SK-N-SH treated with all-trans-retinoic acid at 6 μM for 48 hours (cell line): Measurements from ENCODE around the gene KIF21A.

ENCODE experiments used
- ATAC-seq: fragments of 200-7000 bp; cut with Tn5 transposase; 3 replicates; pipeline ENCODE4 v1.9.1; 2020; ENCODE audit warnings: mild to moderate bottlenecking, moderate library complexity
- ARNTL ChIP-seq: fragments of 450-650 bp; formaldehyde crosslinking; IDR thresholded peaks from 2 replicates; pipeline ENCODE4 v1.5.0; 2020; ENCODE audit warnings: low read depth, mild to moderate bottlenecking, moderate library complexity, borderline replicate concordance
- BACH2 ChIP-seq: fragments of 250-450 bp; sonication (Bioruptor Pico); IDR thresholded peaks from 2 replicates; pipeline ENCODE4 v1.9.0; 2021; ENCODE audit warnings: mild to moderate bottlenecking, borderline replicate concordance
- CREB5 ChIP-seq: fragments of 250-450 bp; sonication (Bioruptor Pico); IDR thresholded peaks from 2 replicates; pipeline ENCODE4 v1.5.1; 2020; ENCODE audit warnings: low read depth, mild to moderate bottlenecking, moderate library complexity
- CSDC2 ChIP-seq: fragments of 250-450 bp; sonication (Bioruptor Pico); IDR thresholded peaks from 2 replicates; pipeline ENCODE4 v1.5.0; 2020; ENCODE audit warnings: mild to moderate bottlenecking, moderate library complexity
- CSRNP3 ChIP-seq: fragments of 250-450 bp; sonication (Bioruptor Pico); IDR thresholded peaks from 2 replicates; pipeline ENCODE4 v1.5.1; 2021; ENCODE audit warnings: mild to moderate bottlenecking, moderate library complexity
- ESRRG ChIP-seq: fragments of 250-450 bp; sonication (Bioruptor Pico); IDR thresholded peaks from 2 replicates; pipeline ENCODE4 v1.6.1; 2021; ENCODE audit warnings: mild to moderate bottlenecking
- GLIS3 ChIP-seq: fragments of 250-450 bp; sonication (Bioruptor Pico); IDR thresholded peaks from 2 replicates; pipeline ENCODE4 v1.5.0; 2020; ENCODE audit warnings: mild to moderate bottlenecking, moderate library complexity
- ISL1 ChIP-seq: fragments of 250-450 bp; sonication (Bioruptor Pico); IDR thresholded peaks from 2 replicates; pipeline ENCODE4 v2.1.2; 2022; ENCODE audit warnings: mild to moderate bottlenecking, moderate library complexity
- OSR1 ChIP-seq: fragments of 250-450 bp; sonication (Bioruptor Pico); IDR thresholded peaks from 2 replicates; pipeline ENCODE4 v1.8.0; 2022; ENCODE audit warnings: moderate library complexity, mild to moderate bottlenecking, inconsistent platforms
- PATZ1 ChIP-seq: fragments of 250-450 bp; sonication (Bioruptor Pico); IDR thresholded peaks from 2 replicates; pipeline ENCODE4 v1.8.0; 2020; ENCODE audit warnings: mild to moderate bottlenecking, moderate library complexity, borderline replicate concordance
- POU6F1 ChIP-seq: fragments of 250-450 bp; sonication (Bioruptor Pico); IDR thresholded peaks from 2 replicates; pipeline ENCODE4 v1.8.0; 2021; ENCODE audit warnings: low read depth, mild to moderate bottlenecking, moderate library complexity, borderline replicate concordance
- PPARA ChIP-seq: fragments of 250-450 bp; sonication (Bioruptor Pico); IDR thresholded peaks from 2 replicates; pipeline ENCODE4 v1.5.0; 2020; ENCODE audit warnings: mild to moderate bottlenecking, borderline replicate concordance
- RARB ChIP-seq: fragments of 250-450 bp; sonication (Bioruptor Pico); IDR thresholded peaks from 2 replicates; pipeline ENCODE4 v1.8.0; 2021; ENCODE audit warnings: mild to moderate bottlenecking, moderate library complexity
- SNAI2 ChIP-seq: fragments of 250-450 bp; sonication (Bioruptor Pico); IDR thresholded peaks from 2 replicates; pipeline ENCODE4 v1.5.0; 2020; ENCODE audit warnings: mild to moderate bottlenecking, moderate library complexity
- TCF4 ChIP-seq: fragments of 250-450 bp; sonication (Bioruptor Pico); IDR thresholded peaks from 2 replicates; pipeline ENCODE4 v1.8.0; 2021; ENCODE audit warnings: mild to moderate bottlenecking, moderate library complexity, borderline replicate concordance
- TOX ChIP-seq: fragments of 250-450 bp; sonication (Bioruptor Pico); IDR thresholded peaks from 2 replicates; pipeline ENCODE4 v1.8.0; 2021; ENCODE audit warnings: mild to moderate bottlenecking, moderate library complexity, borderline replicate concordance
- TSHZ2 ChIP-seq: fragments of 250-450 bp; sonication (Bioruptor Pico); IDR thresholded peaks from 2 replicates; pipeline ENCODE4 v1.5.0; 2020; ENCODE audit warnings: mild to moderate bottlenecking, moderate library complexity
- ZC3H10 ChIP-seq: fragments of 250-450 bp; sonication (Bioruptor Pico); IDR thresholded peaks from 2 replicates; pipeline ENCODE4 v1.5.1; 2021; ENCODE audit warnings: mild to moderate bottlenecking, moderate library complexity
- ZFP3 ChIP-seq: fragments of 250-450 bp; sonication (Bioruptor Pico); IDR thresholded peaks from 2 replicates; pipeline ENCODE4 v1.5.0; 2020; ENCODE audit warnings: mild to moderate bottlenecking, moderate library complexity
- ZFP30 ChIP-seq: fragments of 450-650 bp; formaldehyde crosslinking; IDR thresholded peaks from 2 replicates; pipeline ENCODE4 v1.5.0; 2022; ENCODE audit warnings: mild to moderate bottlenecking, moderate library complexity
- ZNF565 ChIP-seq: fragments of 450-650 bp; formaldehyde crosslinking; conservative IDR thresholded peaks from 2 replicates; pipeline ENCODE4 v1.5.0; 2020; ENCODE audit warnings: low read depth, mild to moderate bottlenecking, moderate library complexity
- ZNF70 ChIP-seq: fragments of 450-650 bp; formaldehyde crosslinking; IDR thresholded peaks from 2 replicates; pipeline ENCODE4 v1.5.0; 2020; ENCODE audit warnings: mild to moderate bottlenecking, moderate library complexity
- ZNF8 ChIP-seq: fragments of 450-650 bp; formaldehyde crosslinking; IDR thresholded peaks from 2 replicates; pipeline ENCODE4 v1.5.0; 2020; ENCODE audit warnings: mild to moderate bottlenecking, moderate library complexity

KIF21A gene

GRCh38 chr12:39401459-39401858 lies 41.5 kb downstream of the KIF21A start:
- ATAC-seq: 0 out of 3 replicates have a peak, but pooled peaks have one; percentile 30
- TF ChIP-seq ZNF565 (no peak), ISL1 (CRISPR knock-in tag) (peak; percentile 58), ESRRG (CRISPR knock-in tag) (no peak)
- TF ChIP-seq, all 23 proteins: peak for 1

- TF ChIP-seq ZFP30 (CRISPR knock-in tag) (no peak), TSHZ2 (CRISPR knock-in tag) (peak; percentile 72), TOX (no peak), CSDC2 (CRISPR knock-in tag) (no peak), POU6F1 (CRISPR knock-in tag) (no peak), ESRRG (CRISPR knock-in tag) (0 out of 2 replicates have a peak, but pooled peaks have one; percentile 23), ZC3H10 (CRISPR knock-in tag) (no peak), BACH2 (CRISPR knock-in tag) (no peak), CSRNP3 (CRISPR knock-in tag) (peak; percentile 52; the same call in 1 of the 2 replicates), ZNF565 (peak; percentile 68; the same call in 1 of the 2 replicates), ARNTL (CRISPR knock-in tag) (no peak), PPARA (CRISPR knock-in tag) (no peak), ISL1 (CRISPR knock-in tag) (peak; percentile 98), SNAI2 (no peak), OSR1 (CRISPR knock-in tag) (no peak), RARB (no peak), ZNF70 (no peak), PATZ1 (CRISPR knock-in tag) (peak; percentile 76; the same call in 1 of the 2 replicates), GLIS3 (CRISPR knock-in tag) (peak; percentile 85; the same call in 1 of the 2 replicates), CREB5 (CRISPR knock-in tag) (peak; percentile 47; the same call in 1 of the 2 replicates), ZFP3 (CRISPR knock-in tag) (no peak), TCF4 (CRISPR knock-in tag) (peak; percentile 91), ZNF8 (CRISPR knock-in tag) (0 out of 2 replicates have a peak, but pooled peaks have one; percentile 16)
- peak; percentile 71 for ATAC-seq
Measured at GRCh38 chr12:39395866-39396265, 47.1 kb downstream of the KIF21A start.

GRCh38 chr12:39393890-39394289 lies 49.0 kb downstream of the KIF21A start:
- no peak for ATAC-seq
- TF ChIP-seq ZC3H10 (CRISPR knock-in tag) (no peak), SNAI2 (no peak), CSRNP3 (CRISPR knock-in tag) (no peak), ZNF565 (no peak), GLIS3 (CRISPR knock-in tag) (no peak), CREB5 (CRISPR knock-in tag) (no peak), TOX (no peak), ZNF8 (CRISPR knock-in tag) (no peak), ZNF70 (no peak)
